ENCODE measurements around the gene PRMT1. TPM values are rescaled to one million over a fixed set of nuclear protein-coding genes. Genes with fewer than 3 reads are reported as not detected.
A peak's percentile ranks its signal among the peaks of the same experiment; 100 is the strongest.

Gene PRMT1
- total RNA-seq, 1 experiment from 2014 or later, result 326 TPM

DNA sequence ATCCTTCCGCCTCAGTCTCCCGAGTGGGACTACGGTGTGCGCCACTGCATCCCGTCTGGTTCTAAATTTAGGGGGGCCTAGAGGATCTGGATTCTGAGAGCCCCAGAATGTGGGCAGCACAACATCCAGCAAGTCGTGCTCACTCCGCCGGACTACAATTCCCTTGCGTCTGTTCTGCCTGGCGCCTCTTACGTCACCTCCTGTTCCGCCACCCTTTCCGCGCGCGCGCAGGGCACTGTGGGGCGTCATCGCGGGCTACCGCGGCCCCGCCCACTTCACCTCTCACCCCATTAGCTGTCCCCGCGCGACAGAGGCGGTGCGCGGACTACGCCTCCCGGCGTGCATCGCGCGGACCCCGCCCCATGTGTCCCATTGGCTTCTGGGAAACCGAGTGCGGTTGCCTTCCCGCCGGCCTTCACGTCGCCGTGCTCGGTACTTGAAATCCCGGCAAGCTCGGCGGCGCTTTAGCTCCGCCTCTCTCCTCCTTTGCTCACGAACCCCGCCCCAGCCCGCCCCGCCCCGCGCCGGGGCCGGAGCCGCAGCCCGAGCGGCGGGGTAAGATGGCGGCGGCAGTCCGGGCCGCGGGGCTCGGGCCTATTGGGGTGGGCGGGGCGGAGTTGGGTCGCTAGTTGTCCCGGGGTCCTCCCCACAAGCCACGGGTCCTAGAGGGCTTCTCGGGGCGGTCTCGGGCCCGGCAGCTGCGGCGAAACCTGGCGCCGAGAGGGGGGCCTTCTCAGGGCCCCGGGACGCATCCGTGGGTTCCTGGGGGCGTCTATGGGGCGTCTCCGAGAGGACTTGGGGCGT lies 35.2 kb upstream of the PRMT1 start, which contains the start of gene SCAF1:
Gene SCAF1, plus strand, starts transcription at position 522 of the 804 bp plus-strand sequence. CDS start 2,818 bp downstream, outside the sequence.
- no peaks in the 10 kb centered on the region for H3K9me3 Mint-ChIP-seq (ENCODE audit: unreplicated experiment)
- peak within 1 kb of the TSS; percentile 100 for H3K27ac Mint-ChIP-seq (ENCODE audit: unreplicated experiment)
- H3K36me3 Mint-ChIP-seq (ENCODE audit: insufficient read depth, unreplicated experiment), result peaks cover 72% of the 10 kb centered on the region
- TF ChIP-seq, protein P1, sequence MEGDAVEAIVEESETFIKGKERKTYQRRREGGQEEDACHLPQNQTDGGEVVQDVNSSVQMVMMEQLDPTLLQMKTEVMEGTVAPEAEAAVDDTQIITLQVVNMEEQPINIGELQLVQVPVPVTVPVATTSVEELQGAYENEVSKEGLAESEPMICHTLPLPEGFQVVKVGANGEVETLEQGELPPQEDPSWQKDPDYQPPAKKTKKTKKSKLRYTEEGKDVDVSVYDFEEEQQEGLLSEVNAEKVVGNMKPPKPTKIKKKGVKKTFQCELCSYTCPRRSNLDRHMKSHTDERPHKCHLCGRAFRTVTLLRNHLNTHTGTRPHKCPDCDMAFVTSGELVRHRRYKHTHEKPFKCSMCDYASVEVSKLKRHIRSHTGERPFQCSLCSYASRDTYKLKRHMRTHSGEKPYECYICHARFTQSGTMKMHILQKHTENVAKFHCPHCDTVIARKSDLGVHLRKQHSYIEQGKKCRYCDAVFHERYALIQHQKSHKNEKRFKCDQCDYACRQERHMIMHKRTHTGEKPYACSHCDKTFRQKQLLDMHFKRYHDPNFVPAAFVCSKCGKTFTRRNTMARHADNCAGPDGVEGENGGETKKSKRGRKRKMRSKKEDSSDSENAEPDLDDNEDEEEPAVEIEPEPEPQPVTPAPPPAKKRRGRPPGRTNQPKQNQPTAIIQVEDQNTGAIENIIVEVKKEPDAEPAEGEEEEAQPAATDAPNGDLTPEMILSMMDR (IDR thresholded peaks at IDR 0.05; ENCODE audit: insufficient read depth in 1 of 2, low read depth in 1 of 2, low read length in 1 of 2, severe bottlenecking in 1 of 2, unreplicated experiment in 1 of 2), result no peak
- POLR2A ChIA-PET, result interaction anchor here (0.6 to 1.5 kb wide), 15 partner anchors 10 to 236 kb away, joined by 3 to 18 read pairs (median 5); partner anchors contain the start of genes AKT1S1, ALDH16A1, NOSIP and PRMT1
- CTCF ChIA-PET, result interaction anchor here (0.6 to 1.4 kb wide), 4 partner anchors 34 to 147 kb away, joined by 3 to 7 read pairs (median 6); no protein-coding TSS in a partner anchor
- peak within 1 kb of the TSS; percentile 98 for H3K4me3 ChIP-seq (ENCODE audit: low read depth, low read length)
- H3K4me3 Mint-ChIP-seq (ENCODE audit: unreplicated experiment), result peak within 1 kb of the TSS; percentile 91
- no peaks in the 10 kb centered on the region for H3K9me3 ChIP-seq
- intact Hi-C loops (cut with micrococcal nuclease; ENCODE audit: unreplicated experiment), result loop anchor here (1.0 to 2.0 kb wide), 2 partner anchors 125 to 146 kb away; partner anchors contain the start of genes AP2A1 and RPS11
- peaks cover 3% of the 10 kb centered on the region for H3K36me3 ChIP-seq (ENCODE audit: control insufficient read depth, insufficient read depth, low read length)
- H3K27me3 ChIP-seq (replicated peaks; ENCODE audit: control insufficient read depth, insufficient read depth, low read length), result no peaks in the 10 kb centered on the region
- H3K4me1 ChIP-seq, result peaks cover 7% of the 10 kb centered on the region
- peaks cover 43% of the 10 kb centered on the region for H3K4me1 Mint-ChIP-seq (ENCODE audit: low read depth, unreplicated experiment)
- BruUV-seq (replicated peaks), result no TSS peak
- DNase-seq, result peak; percentile 99 to 100
- H3K27me3 Mint-ChIP-seq (ENCODE audit: insufficient read depth, unreplicated experiment), result no peaks in the 10 kb centered on the region

GRCh38 chr19:49642492-49643035 lies 34.5 kb upstream of the PRMT1 start:
- Mint-ChIP-seq H3K4me1 (ENCODE audit: low read depth, unreplicated experiment) (peaks cover 40% of the 10 kb centered on the region), H3K27ac (ENCODE audit: unreplicated experiment) (peak overlapping the region; percentile 100), H3K36me3 (ENCODE audit: insufficient read depth, unreplicated experiment) (peaks cover 76% of the 10 kb centered on the region), H3K9me3 (ENCODE audit: unreplicated experiment) (no peaks in the 10 kb centered on the region), H3K4me3 (ENCODE audit: unreplicated experiment) (peak overlapping the region; percentile 91), H3K27me3 (ENCODE audit: insufficient read depth, unreplicated experiment) (no peaks in the 10 kb centered on the region)
- POLR2A ChIA-PET, result interaction anchor here (0.6 to 1.5 kb wide), 9 partner anchors 10 to 207 kb away, joined by 3 to 18 read pairs (median 6); partner anchors contain the start of genes PRMT1 and RPS11
- CTCF ChIA-PET, result interaction anchor here (1.0 to 1.4 kb wide), 3 partner anchors 33 to 72 kb away, joined by 4 to 7 read pairs (median 7); no protein-coding TSS in a partner anchor
- no peaks in the 10 kb centered on the region for H3K9me3 ChIP-seq
- peaks cover 3% of the 10 kb centered on the region for H3K36me3 ChIP-seq (ENCODE audit: control insufficient read depth, insufficient read depth, low read length)
- no TSS peak for BruUV-seq (replicated peaks)
- DNase-seq, result peak in 1 of 2 experiments; percentile 29
- intact Hi-C loops (cut with micrococcal nuclease; ENCODE audit: unreplicated experiment), result loop anchor here (1.0 kb wide), 1 partner anchor 146 kb away; the partner anchor contains the start of gene RPS11
- TF ChIP-seq, protein P1 (IDR thresholded peaks at IDR 0.05; ENCODE audit: insufficient read depth in 1 of 2, low read depth in 1 of 2, low read length in 1 of 2, severe bottlenecking in 1 of 2, unreplicated experiment in 1 of 2), result no peak
- H3K4me3 ChIP-seq (ENCODE audit: low read depth, low read length), result peak overlapping the region; percentile 98
- no peaks in the 10 kb centered on the region for H3K27me3 ChIP-seq (replicated peaks; ENCODE audit: control insufficient read depth, insufficient read depth, low read length)
- H3K4me1 ChIP-seq, result peaks cover 7% of the 10 kb centered on the region

DNA sequence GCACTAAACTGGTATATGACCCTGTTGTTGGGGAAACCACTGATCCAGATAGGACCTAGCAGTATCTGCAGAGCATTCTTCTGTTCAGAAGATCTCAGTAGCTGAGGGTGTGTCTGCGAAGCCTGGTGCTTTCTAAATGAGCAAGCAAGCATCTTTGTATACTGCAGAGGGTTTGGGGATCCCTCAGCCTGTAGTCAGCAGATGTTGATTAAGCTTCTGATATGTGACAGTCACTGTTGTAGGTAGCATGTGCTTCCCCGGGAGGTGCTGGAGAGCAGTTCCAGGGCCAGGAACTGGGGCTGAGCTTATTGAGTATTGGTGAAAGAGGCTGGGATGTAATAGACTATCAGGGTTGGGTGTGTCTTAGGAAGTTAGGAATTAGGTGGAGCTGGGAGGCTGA lies 33.6 kb upstream of the PRMT1 start:
- H3K9me3 Mint-ChIP-seq (ENCODE audit: unreplicated experiment), result no peaks in the 10 kb centered on the region
- H3K4me1 Mint-ChIP-seq (ENCODE audit: low read depth, unreplicated experiment), result peaks cover 31% of the 10 kb centered on the region
- peak overlapping the region; percentile 91 for H3K4me3 Mint-ChIP-seq (ENCODE audit: unreplicated experiment)
- DNase-seq, result no peak
- H3K27ac Mint-ChIP-seq (ENCODE audit: unreplicated experiment), result peak overlapping the region; percentile 20
- ChIA-PET CTCF (no interaction called here), POLR2A (interaction anchor here (0.5 to 0.6 kb wide), 2 partner anchors 53 to 149 kb away, joined by 4 to 7 read pairs; no protein-coding TSS in a partner anchor)
- no peaks in the 10 kb centered on the region for H3K27me3 Mint-ChIP-seq (ENCODE audit: insufficient read depth, unreplicated experiment)
- H3K36me3 Mint-ChIP-seq (ENCODE audit: insufficient read depth, unreplicated experiment), result peaks cover 76% of the 10 kb centered on the region
- H3K9me3 ChIP-seq, result no peaks in the 10 kb centered on the region
- no TSS peak for BruUV-seq (replicated peaks)
- H3K4me1 ChIP-seq, result peaks cover 7% of the 10 kb centered on the region
- TF ChIP-seq, protein P1 (IDR thresholded peaks at IDR 0.05; ENCODE audit: insufficient read depth in 1 of 2, low read depth in 1 of 2, low read length in 1 of 2, severe bottlenecking in 1 of 2, unreplicated experiment in 1 of 2), result no peak
- H3K4me3 ChIP-seq (ENCODE audit: low read depth, low read length), result peak overlapping the region; percentile 98; the same call in 1 of the 2 replicates
- peaks cover 3% of the 10 kb centered on the region for H3K36me3 ChIP-seq (ENCODE audit: control insufficient read depth, insufficient read depth, low read length)
- H3K27me3 ChIP-seq (replicated peaks; ENCODE audit: control insufficient read depth, insufficient read depth, low read length), result no peaks in the 10 kb centered on the region
- intact Hi-C loops (cut with micrococcal nuclease; ENCODE audit: unreplicated experiment), result no loop called here
